GM19351 (cell line): Measurements from ENCODE around the gene TDRD10.

Experiments
- ATAC-seq: cut with Tn5 transposase; IDR thresholded peaks from one replicate; pipeline ENCODE4 v1.9.1; 2021; ENCODE audit warnings: mild to moderate bottlenecking, moderate library complexity; ENCODE audit not compliant: unreplicated experiment

Gene TDRD10

DNA sequence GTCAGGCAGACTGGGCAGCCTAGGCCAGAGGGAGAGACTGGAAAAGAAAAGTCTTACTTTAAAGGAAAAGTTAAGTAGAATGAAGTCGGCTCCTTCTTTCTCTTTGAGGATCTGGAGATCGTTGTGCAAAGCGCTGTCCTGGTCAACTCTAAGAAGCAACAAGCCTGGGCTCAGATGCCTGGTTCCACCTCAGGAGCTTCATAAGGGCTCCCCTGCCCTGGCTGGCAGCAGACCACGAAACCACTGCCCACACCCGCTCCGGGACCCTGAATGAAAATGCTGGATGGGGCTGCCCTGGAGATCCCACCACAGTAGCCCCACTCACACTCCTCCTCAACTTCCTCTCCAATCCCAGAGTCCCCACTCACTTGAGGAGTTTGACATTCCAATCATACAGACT is 50.0 kb downstream of the TDRD10 start:
- ATAC-seq, result no peak

DNA sequence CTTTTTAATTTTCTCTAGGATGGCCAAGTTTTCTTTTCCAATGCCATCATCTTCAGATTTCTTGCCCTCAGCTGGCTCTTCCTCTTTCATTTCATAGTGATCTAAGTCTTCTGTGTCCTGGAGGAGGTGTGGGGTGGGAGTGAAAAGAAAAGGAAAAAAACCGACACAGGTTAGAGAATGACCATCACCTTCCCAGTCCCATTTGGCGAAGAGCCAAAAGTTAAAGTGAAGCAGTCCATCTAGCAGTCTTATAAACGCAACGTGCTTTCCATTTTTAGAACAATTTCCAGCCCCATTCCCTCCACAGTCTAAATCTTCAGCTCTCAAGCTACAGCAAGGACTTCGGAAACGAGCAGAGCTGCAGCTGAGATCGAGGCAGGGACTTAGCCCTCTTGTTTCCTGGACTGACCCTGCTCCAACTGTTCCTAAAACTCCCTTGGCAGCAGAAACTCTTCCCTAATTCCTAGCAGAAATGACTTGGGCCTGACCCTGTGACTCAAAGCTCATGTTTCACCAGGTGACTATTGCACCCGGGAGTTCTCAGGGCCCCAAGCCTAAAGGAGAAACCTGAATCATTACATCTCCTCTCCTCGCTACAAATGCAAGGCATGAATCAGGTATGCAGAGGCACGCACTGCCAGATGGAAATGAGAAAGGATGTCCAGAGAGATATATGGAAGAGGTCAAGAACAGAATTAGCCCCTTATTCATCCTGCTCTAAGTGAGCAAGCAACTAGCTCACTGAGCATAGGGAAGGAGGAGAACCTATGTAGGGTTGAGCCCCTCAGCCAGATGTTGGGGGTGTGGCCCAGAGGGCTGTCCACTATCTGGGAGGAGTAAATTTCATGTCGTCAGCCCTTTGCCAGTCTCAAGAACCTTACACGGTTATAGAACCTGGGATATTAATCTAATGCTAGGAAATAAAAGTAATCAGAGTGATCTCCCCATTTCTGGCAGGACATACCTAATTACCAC is 51.3 kb downstream of the TDRD10 start:
- ATAC-seq, result no peak

DNA sequence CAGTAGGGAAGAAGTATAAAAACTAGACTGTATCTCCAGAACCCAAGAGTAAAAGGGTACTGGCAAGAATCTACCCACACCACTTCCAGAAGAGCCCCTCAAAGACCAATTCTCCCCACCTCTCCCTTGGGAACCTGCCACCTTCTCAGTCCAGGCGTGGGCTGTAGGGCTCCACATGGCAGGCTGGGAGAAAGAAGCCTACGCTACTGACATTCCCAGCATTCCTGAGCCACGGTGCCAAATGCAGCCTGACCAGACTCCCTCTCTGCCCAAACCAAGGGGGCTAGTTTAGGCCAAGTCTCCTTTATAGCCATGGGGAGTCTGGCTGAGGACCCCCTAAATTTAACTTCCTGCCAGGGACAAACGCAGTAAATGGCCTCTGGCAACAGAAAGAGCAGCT is 54.4 kb downstream of the TDRD10 start:
- no peak for ATAC-seq

DNA sequence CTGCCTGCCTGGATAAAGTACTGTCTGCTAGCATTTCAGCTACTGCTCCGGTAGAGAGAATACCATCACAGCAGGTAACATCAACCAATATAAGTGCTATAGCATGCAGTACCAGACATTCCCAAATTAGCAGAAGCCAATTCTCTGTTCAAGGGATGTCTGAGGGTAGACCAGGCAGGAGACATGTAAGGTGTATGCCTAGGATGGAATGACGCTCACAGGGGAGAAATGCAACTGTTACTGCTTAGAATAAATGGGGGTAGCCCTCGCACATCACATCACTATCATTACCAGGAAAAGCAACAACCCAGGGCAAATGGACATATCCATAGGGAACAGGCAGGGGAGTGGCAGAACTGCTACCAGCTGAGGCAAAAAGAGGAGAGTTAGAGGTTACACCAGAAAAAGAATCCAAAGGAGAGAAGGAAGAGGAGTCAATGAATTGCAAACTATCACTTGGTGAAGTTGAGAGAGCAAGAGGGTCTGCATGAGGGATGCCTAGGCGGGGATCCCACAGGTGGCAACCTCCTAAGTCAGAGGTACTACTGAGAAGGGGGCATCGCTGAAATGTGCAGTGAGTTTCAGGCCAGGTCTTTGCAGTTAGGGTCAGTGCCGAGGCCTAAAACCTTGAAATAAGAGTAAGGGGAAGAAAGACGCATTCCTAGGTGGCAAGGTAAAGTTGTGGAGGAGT is 55.4 kb downstream of the TDRD10 start:
- ATAC-seq, result no peak

DNA sequence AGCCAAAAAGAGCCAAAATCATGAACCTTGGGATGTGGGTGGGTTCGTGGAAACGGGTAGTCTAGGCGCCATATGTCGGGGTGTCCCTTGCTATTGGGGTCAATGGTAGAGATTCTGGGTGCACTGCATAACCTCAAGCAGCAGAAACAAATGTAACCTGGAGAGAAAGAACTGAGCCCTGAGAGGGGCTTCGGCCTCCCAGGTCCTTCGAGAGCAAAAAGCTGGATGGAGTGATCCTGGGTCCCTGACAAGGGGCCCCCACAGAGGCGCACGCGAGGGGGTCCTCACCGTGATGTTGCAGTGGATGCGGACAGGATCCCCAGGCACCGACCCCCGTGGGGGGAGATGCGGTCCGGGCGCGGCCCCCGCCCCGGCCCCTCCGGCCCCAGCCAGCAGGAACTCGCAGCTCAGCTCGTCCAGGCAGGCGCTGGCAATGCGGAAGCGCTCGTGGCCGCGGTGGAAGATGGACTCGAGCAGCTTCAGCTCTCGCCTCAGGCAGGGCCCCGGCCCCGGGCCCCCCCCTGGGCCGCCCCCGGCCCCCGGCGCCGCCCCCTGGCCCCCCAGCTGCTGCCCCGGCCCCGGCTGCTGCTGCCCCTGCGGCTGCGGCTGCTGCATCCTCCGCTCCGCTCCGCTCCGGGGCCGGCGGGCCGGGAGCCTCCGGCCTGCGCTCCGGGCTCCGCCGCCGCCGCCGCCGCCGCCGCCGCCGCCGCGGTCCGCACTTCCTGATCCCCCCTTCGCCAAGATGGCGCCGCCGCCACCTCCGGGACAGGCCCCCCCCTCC is 56.1 kb downstream of the TDRD10 start, which contains the start of gene UBE2Q1:
TSS of gene UBE2Q1 (minus strand) at position 724 of the 781 bp plus-strand sequence. CDS start at position 615, 109 bp downstream.
- ATAC-seq, result peak; percentile 7

DNA sequence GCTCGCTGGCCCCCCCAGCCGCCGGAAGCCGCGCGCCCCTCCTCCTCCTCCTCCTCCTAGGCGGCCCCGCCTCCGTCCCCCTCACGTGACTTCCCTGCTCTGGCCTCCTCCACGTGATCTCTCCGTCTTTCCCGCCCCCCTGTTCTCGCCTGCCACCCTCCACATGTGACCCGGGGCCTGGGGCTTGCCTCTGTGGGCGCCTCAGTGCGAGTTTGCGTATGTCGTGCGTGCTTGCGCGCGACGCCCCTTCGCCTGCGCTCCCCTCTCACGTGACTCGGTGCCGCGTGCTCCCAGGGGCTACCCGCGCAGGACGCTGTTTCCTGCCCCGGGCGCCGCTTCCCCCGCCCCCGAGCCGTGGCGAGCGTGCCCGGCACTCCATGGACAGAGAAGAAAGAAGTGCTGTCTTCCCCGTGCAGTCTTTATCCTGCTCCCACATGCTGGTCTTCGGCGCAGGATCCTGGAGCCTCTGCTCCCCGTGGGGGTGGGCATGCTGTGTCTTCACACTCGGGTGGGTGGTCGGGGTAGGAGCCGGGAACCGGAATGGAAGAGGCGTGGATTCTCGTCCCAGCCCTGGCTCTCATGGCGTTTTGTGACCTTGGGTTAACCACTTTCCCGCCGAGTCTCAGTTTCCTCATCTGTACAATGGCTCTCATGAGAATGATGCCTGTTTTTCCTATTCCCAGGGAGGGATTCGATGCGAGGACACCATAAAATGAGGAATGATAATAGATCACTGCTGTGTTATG is 56.9 kb downstream of the TDRD10 start:
- peak; percentile 85 for ATAC-seq

DNA sequence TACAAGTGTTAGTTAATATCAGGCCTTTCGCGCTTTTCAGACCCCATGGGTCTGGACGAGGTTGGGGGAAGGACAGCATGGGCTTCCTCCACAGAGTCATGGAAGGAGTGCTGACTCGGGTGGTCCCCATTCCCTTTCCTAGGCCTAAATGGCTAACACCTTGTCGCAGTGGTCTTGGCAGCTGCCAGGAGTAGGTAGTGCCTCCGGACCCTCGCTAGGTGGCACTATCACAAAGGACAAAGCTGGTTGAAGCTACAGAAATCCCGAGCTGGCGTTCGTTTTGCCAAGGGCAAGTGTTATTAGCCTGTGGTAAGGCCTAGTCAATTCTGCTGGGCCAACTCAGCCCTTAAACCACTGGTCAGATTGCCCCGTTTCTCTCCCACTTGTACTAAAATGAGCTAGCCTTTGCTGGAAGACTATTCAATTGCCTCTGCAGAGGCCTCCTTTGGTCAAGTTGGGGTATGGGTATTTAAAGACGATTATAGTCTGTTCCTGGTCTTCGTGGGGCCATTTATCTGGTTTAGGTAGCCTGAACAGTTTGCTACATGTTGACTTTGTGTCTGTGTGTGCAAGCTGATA is 57.5 kb downstream of the TDRD10 start:
- no peak for ATAC-seq

DNA sequence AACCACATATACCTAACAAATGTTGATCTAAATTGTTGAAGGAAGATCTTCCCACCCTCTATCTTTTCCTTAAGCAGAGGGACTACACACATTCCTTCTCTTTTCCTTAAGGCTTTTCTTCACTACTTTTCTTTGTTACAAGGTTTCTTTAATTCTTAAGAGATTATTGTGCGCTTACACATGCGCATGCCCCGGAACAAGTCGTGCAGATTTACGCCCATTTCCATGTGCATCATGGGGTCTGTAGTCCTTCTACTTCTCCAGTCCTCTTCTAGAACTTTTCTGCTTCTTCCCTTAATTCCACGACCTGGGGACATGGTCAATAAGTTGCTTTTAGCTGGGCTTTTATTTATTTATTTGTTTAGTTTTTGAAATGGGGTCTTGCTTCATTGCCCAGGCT is 63.9 kb downstream of the TDRD10 start:
- no peak for ATAC-seq

DNA sequence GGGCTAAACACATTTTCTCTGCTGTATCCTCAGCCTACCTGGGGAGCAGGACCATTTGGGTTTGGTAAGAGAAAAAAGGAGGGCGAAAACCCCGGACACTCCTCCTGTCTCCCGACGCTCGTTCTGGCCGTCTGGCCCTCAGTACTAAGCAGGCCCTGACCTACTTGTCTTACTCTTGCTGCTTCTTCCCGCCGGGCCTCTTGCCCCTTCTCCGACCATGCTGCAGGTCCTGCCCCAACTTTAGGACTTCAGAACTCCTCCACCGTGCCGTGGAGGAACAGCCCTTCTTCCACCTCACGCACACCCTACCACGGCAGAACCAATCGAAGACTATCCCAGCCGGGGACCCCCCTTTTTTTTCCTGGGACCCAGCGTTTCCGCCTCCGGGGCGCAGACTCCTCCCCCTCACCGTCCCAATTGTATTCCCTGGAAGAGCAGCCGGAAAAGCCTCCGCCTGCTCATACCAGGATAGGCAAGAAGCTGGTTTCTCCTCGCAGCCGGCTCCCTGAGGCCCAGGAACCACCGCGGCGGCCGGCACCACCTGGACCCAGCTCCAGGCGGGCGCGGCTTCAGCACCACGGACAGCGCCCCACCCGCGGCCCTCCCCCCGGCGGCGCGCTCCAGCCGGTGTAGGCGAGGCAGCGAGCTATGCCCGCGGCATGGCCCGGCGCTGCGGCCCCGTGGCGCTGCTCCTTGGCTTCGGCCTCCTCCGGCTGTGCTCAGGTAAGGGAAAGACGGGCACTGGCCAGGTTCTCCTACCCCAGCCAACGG is 65.6 kb downstream of the TDRD10 start, which contains the start of gene CHRNB2:
TSS of gene CHRNB2 (plus strand) at position 393 of the 771 bp plus-strand sequence. CDS start at position 660, 267 bp downstream.
- no peak for ATAC-seq

DNA sequence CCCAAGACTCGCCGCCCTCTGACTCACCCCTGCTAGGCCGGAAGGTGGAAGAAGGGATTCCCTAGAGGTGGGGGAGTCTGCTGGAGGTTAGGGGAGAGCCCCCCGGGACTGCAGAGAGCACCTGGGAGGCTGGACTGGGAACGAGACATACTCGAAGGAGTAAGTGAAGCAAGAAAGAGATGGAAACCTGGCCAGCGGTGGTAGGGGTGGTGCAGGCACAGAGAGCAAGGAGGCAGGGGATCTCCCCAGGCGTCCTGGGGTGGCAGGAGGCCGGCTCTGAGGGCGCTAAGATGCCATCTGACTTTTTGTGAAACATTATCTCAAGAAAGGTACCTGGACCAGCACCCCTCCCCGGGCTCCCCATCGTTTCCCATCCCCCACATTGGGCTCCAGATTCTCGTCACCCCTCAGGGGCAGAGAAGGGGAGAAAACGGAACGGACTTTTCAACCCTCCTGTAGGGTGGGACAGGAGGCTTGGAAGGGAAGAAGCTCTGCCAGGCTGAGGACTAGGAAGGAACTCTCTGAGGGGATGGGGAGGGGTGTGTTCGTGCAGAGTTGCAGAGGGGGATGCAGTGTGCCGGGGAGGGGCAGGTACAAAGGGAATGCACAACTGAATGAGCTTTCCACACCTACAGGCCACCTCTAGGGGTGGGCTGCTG is 66.3 kb downstream of the TDRD10 start:
- ATAC-seq, result no peak

DNA sequence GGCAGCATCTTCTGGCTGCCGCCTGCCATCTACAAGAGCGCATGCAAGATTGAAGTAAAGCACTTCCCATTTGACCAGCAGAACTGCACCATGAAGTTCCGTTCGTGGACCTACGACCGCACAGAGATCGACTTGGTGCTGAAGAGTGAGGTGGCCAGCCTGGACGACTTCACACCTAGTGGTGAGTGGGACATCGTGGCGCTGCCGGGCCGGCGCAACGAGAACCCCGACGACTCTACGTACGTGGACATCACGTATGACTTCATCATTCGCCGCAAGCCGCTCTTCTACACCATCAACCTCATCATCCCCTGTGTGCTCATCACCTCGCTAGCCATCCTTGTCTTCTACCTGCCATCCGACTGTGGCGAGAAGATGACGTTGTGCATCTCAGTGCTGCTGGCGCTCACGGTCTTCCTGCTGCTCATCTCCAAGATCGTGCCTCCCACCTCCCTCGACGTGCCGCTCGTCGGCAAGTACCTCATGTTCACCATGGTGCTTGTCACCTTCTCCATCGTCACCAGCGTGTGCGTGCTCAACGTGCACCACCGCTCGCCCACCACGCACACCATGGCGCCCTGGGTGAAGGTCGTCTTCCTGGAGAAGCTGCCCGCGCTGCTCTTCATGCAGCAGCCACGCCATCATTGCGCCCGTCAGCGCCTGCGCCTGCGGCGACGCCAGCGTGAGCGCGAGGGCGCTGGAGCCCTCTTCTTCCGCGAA is 69.4 kb downstream of the TDRD10 start:
- no peak for ATAC-seq

DNA sequence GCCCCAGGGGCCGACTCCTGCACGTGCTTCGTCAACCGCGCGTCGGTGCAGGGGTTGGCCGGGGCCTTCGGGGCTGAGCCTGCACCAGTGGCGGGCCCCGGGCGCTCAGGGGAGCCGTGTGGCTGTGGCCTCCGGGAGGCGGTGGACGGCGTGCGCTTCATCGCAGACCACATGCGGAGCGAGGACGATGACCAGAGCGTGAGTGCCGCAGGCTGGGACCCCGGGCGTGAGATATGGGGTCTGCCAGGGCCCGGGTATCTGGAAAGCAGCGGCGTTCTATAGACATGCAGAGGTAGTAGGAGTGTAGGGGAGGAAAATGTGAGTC is 69.9 kb downstream of the TDRD10 start:
- ATAC-seq, result no peak

DNA sequence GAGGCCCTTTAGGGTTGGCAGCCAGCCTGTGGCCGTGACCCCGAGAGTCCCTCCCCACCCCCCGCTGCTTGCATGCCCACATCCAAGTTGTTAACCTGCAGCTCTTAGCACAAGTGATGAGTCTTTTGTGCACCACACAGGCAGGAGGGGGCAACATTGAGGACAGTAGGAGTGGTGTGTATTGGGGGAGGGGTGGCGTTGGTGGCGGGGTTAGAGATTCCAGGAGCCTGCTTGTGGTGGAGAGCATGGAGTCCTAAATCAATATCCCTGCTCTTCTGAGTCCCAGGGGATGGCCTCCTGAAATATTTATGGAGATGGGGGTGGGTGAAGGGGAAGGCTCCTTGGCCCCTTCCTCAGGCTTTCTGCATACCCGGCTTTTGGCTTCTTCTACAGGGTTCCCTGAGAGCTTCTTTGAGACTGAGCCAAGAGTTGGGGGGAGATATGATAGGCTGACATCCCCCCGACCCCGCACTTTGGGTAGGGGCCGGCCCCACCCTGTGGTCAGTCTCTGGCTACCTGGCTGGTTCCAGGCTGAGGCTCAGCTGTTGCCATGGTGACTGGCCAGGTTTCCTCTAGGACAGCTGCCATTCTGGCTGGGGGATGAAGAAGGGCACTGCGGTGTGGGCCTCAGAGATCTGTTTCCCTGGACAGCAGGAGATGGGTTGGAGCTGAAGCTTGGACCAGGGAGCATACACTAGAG is 70.6 kb downstream of the TDRD10 start:
- ATAC-seq, result no peak

DNA sequence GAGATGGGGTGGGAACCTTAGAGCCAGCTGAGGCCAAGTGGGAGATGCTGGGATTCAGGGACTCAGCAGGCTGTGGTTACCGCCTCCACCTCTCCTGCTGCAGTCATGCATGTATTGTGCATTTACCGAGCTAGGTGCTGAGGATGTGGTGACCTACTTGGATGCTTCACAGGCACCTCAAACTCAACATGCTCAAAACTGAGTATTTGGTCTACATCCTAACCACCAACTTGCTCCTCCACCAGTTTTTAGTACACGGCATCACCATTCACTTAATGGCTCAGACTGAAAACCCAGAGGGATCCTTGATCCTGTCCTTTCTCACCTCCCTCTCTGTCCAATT is 71.1 kb downstream of the TDRD10 start:
- no peak for ATAC-seq

DNA sequence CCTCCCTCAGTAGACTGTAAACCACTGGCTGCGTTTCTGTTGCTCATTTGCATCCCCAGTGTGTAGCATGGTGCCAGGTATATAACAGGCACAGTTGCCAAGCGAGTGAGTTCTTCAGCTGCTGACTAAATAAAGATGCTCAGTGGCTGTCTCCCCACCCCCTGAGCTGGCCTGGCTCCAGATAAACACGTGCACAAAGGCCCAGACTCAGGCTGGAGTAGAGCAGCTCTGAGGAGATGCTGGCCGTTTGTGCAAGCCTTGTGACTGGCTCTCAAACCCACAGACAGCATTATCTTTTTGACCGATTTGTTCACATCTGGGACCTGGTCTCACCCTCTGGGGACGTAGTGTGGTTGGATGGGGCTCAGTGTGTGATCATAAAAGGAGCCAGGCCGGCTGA is 72.7 kb downstream of the TDRD10 start:
- no peak for ATAC-seq

DNA sequence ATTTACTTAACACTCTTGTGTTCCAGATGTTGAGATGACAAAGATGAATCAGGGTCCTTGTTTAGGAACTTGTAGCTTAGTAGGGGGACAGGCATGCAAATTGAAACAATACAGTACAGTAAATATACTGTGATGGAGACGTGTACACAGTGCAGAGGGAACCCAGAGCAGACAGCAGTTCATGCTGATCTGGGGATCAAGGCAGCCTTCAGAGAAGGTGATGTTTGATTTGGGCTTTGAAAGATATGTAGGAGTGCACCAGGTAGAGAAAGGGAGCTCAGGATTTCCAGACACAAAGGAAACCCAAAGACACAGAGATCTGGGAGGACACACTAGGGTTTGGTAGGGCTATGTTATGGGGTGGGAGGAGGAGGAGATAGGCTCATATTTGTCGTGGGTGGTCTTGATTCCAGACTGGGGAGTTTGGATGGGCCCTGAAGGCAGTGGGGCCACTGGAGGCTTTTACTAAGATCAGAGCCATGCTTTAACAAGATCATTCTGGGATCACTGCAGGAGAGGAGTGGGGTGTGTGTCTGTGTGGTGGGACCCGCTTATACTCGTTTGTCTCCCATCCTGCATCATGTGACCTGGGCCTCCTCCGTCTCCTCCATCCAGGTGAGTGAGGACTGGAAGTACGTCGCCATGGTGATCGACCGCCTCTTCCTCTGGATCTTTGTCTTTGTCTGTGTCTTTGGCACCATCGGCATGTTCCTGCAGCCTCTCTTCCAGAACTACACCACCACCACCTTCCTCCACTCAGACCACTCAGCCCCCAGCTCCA is 73.3 kb downstream of the TDRD10 start:
- ATAC-seq, result no peak

DNA sequence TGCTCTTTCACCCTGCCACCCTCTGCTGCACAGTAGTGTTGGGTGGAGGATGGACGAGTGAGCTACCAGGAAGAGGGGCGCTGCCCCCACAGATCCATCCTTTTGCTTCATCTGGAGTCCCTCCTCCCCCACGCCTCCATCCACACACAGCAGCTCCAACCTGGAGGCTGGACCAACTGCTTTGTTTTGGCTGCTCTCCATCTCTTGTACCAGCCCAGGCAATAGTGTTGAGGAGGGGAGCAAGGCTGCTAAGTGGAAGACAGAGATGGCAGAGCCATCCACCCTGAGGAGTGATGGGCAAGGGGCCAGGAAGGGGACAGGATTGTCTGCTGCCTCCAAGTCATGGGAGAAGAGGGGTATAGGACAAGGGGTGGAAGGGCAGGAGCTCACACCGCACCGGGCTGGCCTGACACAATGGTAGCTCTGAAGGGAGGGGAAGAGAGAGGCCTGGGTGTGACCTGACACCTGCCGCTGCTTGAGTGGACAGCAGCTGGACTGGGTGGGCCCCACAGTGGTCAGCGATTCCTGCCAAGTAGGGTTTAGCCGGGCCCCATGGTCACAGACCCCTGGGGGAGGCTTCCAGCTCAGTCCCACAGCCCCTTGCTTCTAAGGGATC is 74.0 kb downstream of the TDRD10 start:
- ATAC-seq, result no peak
